Gastrocnemius medialis (tissue), 4 donors: ENCODE data around the gene ZNF839. TPM values are rescaled to one million over a fixed set of nuclear protein-coding genes. Genes with fewer than 3 reads are reported as not detected.

ENCODE experiments used
- ATAC-seq, 2 donors: fragments of 150-250 bp; one replicate each; pipeline ENCODE4 v1.9.1; 2016
- DNase-seq, 2 donors: peaks; one replicate each; pipeline ENCODE4 v3.0.0-alpha.2; 2019
- H3K27ac ChIP-seq, 4 donors: fragments of 200-600 bp; sonication (generic); 1 replicate in 1 of 4; 2 replicates in 3 of 4; pipeline ENCODE4 v1.5.1; 2016 to 2018; ENCODE audit warnings: mild to moderate bottlenecking in 2 of 4, moderate library complexity in 1 of 4
- H3K27me3 ChIP-seq, 3 donors: fragments of 200-600 bp; sonication (generic) in 2 of 3; 1 replicate in 1 of 3; 2 replicates in 2 of 3; pipeline versions ENCODE4 v1.5.1 to v1.6.0; 2016 to 2019; ENCODE audit warnings: mild to moderate bottlenecking in 1 of 3, moderate library complexity in 1 of 3
- H3K36me3 ChIP-seq, 2 donors: fragments of 200-600 bp; sonication (generic) in 1 of 2; one replicate each; pipeline ENCODE4 v1.5.1; 2017 to 2018
- H3K4me1 ChIP-seq, 2 donors: fragments of 200-600 bp; sonication (generic) in 1 of 2; one replicate each; pipeline ENCODE4 v1.5.1; 2016 to 2017; ENCODE audit warnings: mild to moderate bottlenecking in 2 of 2
- H3K4me3 ChIP-seq, 4 donors: fragments of 200-600 bp; sonication (generic) in 3 of 4; 1 replicate in 1 of 4; 2 replicates in 3 of 4; pipeline ENCODE4 v1.5.1; 2016 to 2019; ENCODE audit warnings: mild to moderate bottlenecking in 2 of 4
- H3K9me3 ChIP-seq, 3 donors: fragments of 200-600 bp; sonication (generic) in 2 of 3; 1 replicate in 1 of 3; 2 replicates in 2 of 3; pipeline ENCODE4 v1.5.1; 2016 to 2019
- POLR2A ChIP-seq, 2 donors: fragments of 450-650 bp; IDR thresholded peaks; one replicate each; pipeline ENCODE4 v1.6.1; 2017; ENCODE audit warnings: antibody characterized with exemption in 2 of 2, mild to moderate bottlenecking in 2 of 2, moderate library complexity in 2 of 2
- in situ Hi-C, 4 donors: fragments of 200-750 bp; cut with MboI; loops; one replicate each; pipeline versions ENCODE4 v1.15.0 to v1.8.0; 2017; ENCODE audit warnings: low sequenced_read_pairs in 4 of 4
- intact Hi-C: fragments of 100-400 bp; cut with DNase I; formaldehyde crosslinking; loops from one replicate; pipeline ENCODE4 v1.15.1; 2023; ENCODE audit warnings: low total_unique reads
- total RNA-seq, 4 donors: library from RNA; depleted of rRNA; stranded (reverse); fragments of >200 nt; gene quantifications; one replicate each; pipeline versions ENCODE4 v1.1.0 to v1.2.3, GENCODE V29; 2016
- TF ChIP-seq, protein P1 (sequence below), 5 experiments: fragments of 450-650 bp in 3 of 5; fragments of 200-600 bp in 2 of 5; sonication (generic) in 2 of 5; IDR thresholded peaks in 4 of 5; conservative IDR thresholded peaks in 1 of 5; 1 replicate in 4 of 5; 2 replicates in 1 of 5; pipeline ENCODE4 v1.5.1; 2016 to 2019; ENCODE audit warnings: antibody characterized with exemption in 5 of 5, mild to moderate bottlenecking in 3 of 5, moderate library complexity in 3 of 5

ZNF839 gene
- 10 to 100 TPM; 10.6 to 16.8 (median 14.0) TPM for total RNA-seq

GRCh38 chr14:102319351-102320032, at the start of gene ZNF839:
Gene ZNF839, plus strand, starts transcription at chr14:102319746. Its CDS starts 20 bp downstream, at chr14:102319766.
- H3K4me3 ChIP-seq: peak within 1 kb of the TSS; percentile 64 to 72 (median 68)
- no peaks in the 10 kb centered on the region for H3K36me3 ChIP-seq
- intact Hi-C loops (loop anchor here (1.0 to 5.0 kb wide), 11 partner anchors 43 to 1068 kb away; partner anchors contain the start of genes CINP, DYNC1H1, EIF5 and HSP90AA1), in situ Hi-C loops (loop anchor here in 3 of 4 donors (10.0 to 25.0 kb wide), 7 partner anchors 85 to 557 kb away; partner anchors contain the start of genes DYNC1H1 (in 2 of the 3), ANKRD9 (in 1 of the 3), PPP2R5C (in 1 of the 3) and WDR20 (in 1 of the 3))
- ATAC-seq (peak; percentile 56 to 62), DNase-seq (peak; percentile 86 to 92)
- peak; percentile 48 to 68 for TF ChIP-seq POLR2A (IDR thresholded peaks at IDR 0.05)
- TF ChIP-seq, protein P1, sequence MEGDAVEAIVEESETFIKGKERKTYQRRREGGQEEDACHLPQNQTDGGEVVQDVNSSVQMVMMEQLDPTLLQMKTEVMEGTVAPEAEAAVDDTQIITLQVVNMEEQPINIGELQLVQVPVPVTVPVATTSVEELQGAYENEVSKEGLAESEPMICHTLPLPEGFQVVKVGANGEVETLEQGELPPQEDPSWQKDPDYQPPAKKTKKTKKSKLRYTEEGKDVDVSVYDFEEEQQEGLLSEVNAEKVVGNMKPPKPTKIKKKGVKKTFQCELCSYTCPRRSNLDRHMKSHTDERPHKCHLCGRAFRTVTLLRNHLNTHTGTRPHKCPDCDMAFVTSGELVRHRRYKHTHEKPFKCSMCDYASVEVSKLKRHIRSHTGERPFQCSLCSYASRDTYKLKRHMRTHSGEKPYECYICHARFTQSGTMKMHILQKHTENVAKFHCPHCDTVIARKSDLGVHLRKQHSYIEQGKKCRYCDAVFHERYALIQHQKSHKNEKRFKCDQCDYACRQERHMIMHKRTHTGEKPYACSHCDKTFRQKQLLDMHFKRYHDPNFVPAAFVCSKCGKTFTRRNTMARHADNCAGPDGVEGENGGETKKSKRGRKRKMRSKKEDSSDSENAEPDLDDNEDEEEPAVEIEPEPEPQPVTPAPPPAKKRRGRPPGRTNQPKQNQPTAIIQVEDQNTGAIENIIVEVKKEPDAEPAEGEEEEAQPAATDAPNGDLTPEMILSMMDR (IDR thresholded peaks at IDR 0.05 in 4 of 5, conservative IDR thresholded peaks at IDR 0.05 in 1 of 5): peak in 1 of 5 experiments; percentile 9
- H3K9me3 ChIP-seq: no peaks in the 10 kb centered on the region
- no peaks in the 10 kb centered on the region for H3K27me3 ChIP-seq
- peak within 1 kb of the TSS; percentile 92 to 99 (median 97) for H3K27ac ChIP-seq
- peaks cover 46 to 56% of the 10 kb centered on the region in 2 donors for H3K4me1 ChIP-seq

- H3K27ac ChIP-seq: no peak overlapping the region
- intact Hi-C loops (no loop called here), in situ Hi-C loops (no loop called here)
- H3K4me1 ChIP-seq: no peaks in the 10 kb centered on the region
- no peaks in the 10 kb centered on the region for H3K36me3 ChIP-seq
- no peaks in the 10 kb centered on the region for H3K9me3 ChIP-seq
- no peak overlapping the region for H3K4me3 ChIP-seq
- no peaks in the 10 kb centered on the region for H3K27me3 ChIP-seq
- no peak for ATAC-seq
- no peak for DNase-seq
- TF ChIP-seq, protein P1 (IDR thresholded peaks at IDR 0.05 in 4 of 5, conservative IDR thresholded peaks at IDR 0.05 in 1 of 5): no peak
- TF ChIP-seq POLR2A (IDR thresholded peaks at IDR 0.05): no peak
These were observed 47.2 kb upstream of the ZNF839 start for GRCh38 chr14:102272392-102272791.

- no peak overlapping the region for H3K27ac ChIP-seq
- peaks cover 7 to 12% of the 10 kb centered on the region in 2 donors for H3K4me1 ChIP-seq
- ATAC-seq (no peak), DNase-seq (no peak)
- in situ Hi-C loops (no loop called here), intact Hi-C loops (no loop called here)
- no peaks in the 10 kb centered on the region for H3K9me3 ChIP-seq
- TF ChIP-seq, protein P1 (IDR thresholded peaks at IDR 0.05 in 4 of 5, conservative IDR thresholded peaks at IDR 0.05 in 1 of 5): no peak
- no peak for TF ChIP-seq POLR2A (IDR thresholded peaks at IDR 0.05)
- H3K4me3 ChIP-seq: no peak overlapping the region
- no peaks in the 10 kb centered on the region for H3K27me3 ChIP-seq
- H3K36me3 ChIP-seq: no peaks in the 10 kb centered on the region
These were observed 43.7 kb upstream of the ZNF839 start for GRCh38 chr14:102275866-102276265.

DNA sequence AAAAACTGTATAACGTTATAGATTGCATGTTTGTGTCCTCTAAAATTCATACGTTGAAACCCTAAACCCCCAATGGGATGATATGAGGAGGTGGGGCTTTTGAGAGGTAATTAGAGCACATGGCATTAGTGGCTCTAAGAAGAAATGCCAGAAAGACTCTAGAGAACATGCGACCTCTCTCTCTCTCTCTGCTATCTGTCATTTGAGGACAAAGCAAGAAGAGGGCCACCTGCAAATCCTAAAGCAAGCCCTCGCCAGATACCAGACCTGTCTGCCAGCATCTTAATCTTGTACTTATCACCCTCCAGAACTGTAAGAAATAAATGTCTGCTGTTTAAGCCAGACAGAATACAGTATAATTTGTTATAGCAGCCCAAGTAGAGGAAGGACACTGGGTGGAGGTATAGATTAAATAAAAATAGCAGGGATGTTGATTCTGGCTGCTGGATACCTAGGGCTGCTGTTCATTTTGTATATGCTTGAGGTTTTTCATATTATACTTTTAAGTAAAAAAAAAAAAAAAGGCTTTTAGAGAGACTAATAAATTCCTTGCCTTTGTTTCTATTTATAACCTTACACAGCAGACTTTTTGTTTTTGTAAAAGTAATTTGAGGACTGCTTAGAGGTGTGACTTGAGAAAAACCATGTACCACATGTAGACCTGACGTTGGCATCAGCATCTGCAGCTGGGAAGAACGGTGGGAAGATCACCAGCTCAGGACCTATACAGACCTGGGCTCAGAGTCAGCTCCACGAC, 41.5 kb upstream of the ZNF839 start:
- no peak for DNase-seq
- Histone ChIP-seq H3K36me3 (no peaks in the 10 kb centered on the region), H3K27ac (no peak overlapping the region)

More for the DNA sequence above, 41.5 kb upstream of the ZNF839 start:
- ATAC-seq: no peak
- no peaks in the 10 kb centered on the region for H3K9me3 ChIP-seq
- in situ Hi-C loops: no loop called here
- no peak overlapping the region for H3K4me3 ChIP-seq
- TF ChIP-seq, protein P1 (IDR thresholded peaks at IDR 0.05 in 4 of 5, conservative IDR thresholded peaks at IDR 0.05 in 1 of 5): no peak
- TF ChIP-seq POLR2A (IDR thresholded peaks at IDR 0.05): no peak
- intact Hi-C loops: no loop called here
- no peaks in the 10 kb centered on the region for H3K27me3 ChIP-seq
- peaks cover 7 to 12% of the 10 kb centered on the region in 2 donors for H3K4me1 ChIP-seq
